ENCODE measurements around the gene HSD17B14. TPM values are rescaled to one million over a fixed set of nuclear protein-coding genes. Genes with fewer than 3 reads are reported as not detected.

Gene HSD17B14
- total RNA-seq, 1 experiment from 2014 or later: 58.9 TPM

GRCh38 chr19:48812094-48812929 lies 24.0 kb downstream of the HSD17B14 start:
- in situ Hi-C loops (cut with HindIII; ENCODE audit: low pct_unique_long_range_greater_than_20kb, low sequenced_read_pairs): no loop called here
- DNase-seq (ENCODE audit: low read depth, low spot score): no peak

GRCh38 chr19:48810151-48810550 lies 26.1 kb downstream of the HSD17B14 start:
- DNase-seq (ENCODE audit: low read depth, low spot score): no peak
- in situ Hi-C loops (cut with HindIII; ENCODE audit: low pct_unique_long_range_greater_than_20kb, low sequenced_read_pairs): no loop called here

- no peak for DNase-seq (ENCODE audit: low read depth, low spot score)
- in situ Hi-C loops (cut with HindIII; ENCODE audit: low pct_unique_long_range_greater_than_20kb, low sequenced_read_pairs): no loop called here
Observed at GRCh38 chr19:48807590-48808308, 28.5 kb downstream of the HSD17B14 start.

- peak; percentile 75 for DNase-seq (ENCODE audit: low read depth, low spot score)
- in situ Hi-C loops (cut with HindIII; ENCODE audit: low pct_unique_long_range_greater_than_20kb, low sequenced_read_pairs): no loop called here
Observed at GRCh38 chr19:48806818-48807589, 29.3 kb downstream of the HSD17B14 start.

- no peak for DNase-seq (ENCODE audit: low read depth, low spot score)
- in situ Hi-C loops (cut with HindIII; ENCODE audit: low pct_unique_long_range_greater_than_20kb, low sequenced_read_pairs): no loop called here
Observed at GRCh38 chr19:48806518-48806817, 29.8 kb downstream of the HSD17B14 start.

GRCh38 chr19:48805452-48805851 lies 30.8 kb downstream of the HSD17B14 start:
- in situ Hi-C loops (cut with HindIII; ENCODE audit: low pct_unique_long_range_greater_than_20kb, low sequenced_read_pairs): no loop called here
- no peak for DNase-seq (ENCODE audit: low read depth, low spot score)

GRCh38 chr19:48804496-48804895 lies 31.8 kb downstream of the HSD17B14 start:
- DNase-seq (ENCODE audit: low read depth, low spot score): no peak
- in situ Hi-C loops (cut with HindIII; ENCODE audit: low pct_unique_long_range_greater_than_20kb, low sequenced_read_pairs): no loop called here

- DNase-seq (ENCODE audit: low read depth, low spot score): no peak
- in situ Hi-C loops (cut with HindIII; ENCODE audit: low pct_unique_long_range_greater_than_20kb, low sequenced_read_pairs): no loop called here
Observed at GRCh38 chr19:48802623-48803022, 33.7 kb downstream of the HSD17B14 start.

- in situ Hi-C loops (cut with HindIII; ENCODE audit: low pct_unique_long_range_greater_than_20kb, low sequenced_read_pairs): no loop called here
- no peak for DNase-seq (ENCODE audit: low read depth, low spot score)
Observed at GRCh38 chr19:48799358-48800300, 36.7 kb downstream of the HSD17B14 start.

GRCh38 chr19:48798937-48799336 lies 37.4 kb downstream of the HSD17B14 start:
- in situ Hi-C loops (cut with HindIII; ENCODE audit: low pct_unique_long_range_greater_than_20kb, low sequenced_read_pairs): no loop called here
- DNase-seq (ENCODE audit: low read depth, low spot score): no peak

GRCh38 chr19:48797103-48797502 lies 39.2 kb downstream of the HSD17B14 start:
- in situ Hi-C loops (cut with HindIII; ENCODE audit: low pct_unique_long_range_greater_than_20kb, low sequenced_read_pairs): no loop called here
- no peak for DNase-seq (ENCODE audit: low read depth, low spot score)

- in situ Hi-C loops (cut with HindIII; ENCODE audit: low pct_unique_long_range_greater_than_20kb, low sequenced_read_pairs): no loop called here
- no peak for DNase-seq (ENCODE audit: low read depth, low spot score)
Observed at GRCh38 chr19:48796298-48797083, 39.8 kb downstream of the HSD17B14 start.

- in situ Hi-C loops (cut with HindIII; ENCODE audit: low pct_unique_long_range_greater_than_20kb, low sequenced_read_pairs): no loop called here
- no peak for DNase-seq (ENCODE audit: low read depth, low spot score)
Observed at GRCh38 chr19:48795685-48796070, 40.6 kb downstream of the HSD17B14 start.

GRCh38 chr19:48795055-48795684 lies 41.1 kb downstream of the HSD17B14 start:
- in situ Hi-C loops (cut with HindIII; ENCODE audit: low pct_unique_long_range_greater_than_20kb, low sequenced_read_pairs): no loop called here
- DNase-seq (ENCODE audit: low read depth, low spot score): peak; percentile 95

- in situ Hi-C loops (cut with HindIII; ENCODE audit: low pct_unique_long_range_greater_than_20kb, low sequenced_read_pairs): no loop called here
Observed at GRCh38 chr19:48794291-48794690, 42.0 kb downstream of the HSD17B14 start.

GRCh38 chr19:48793271-48793670 lies 43.0 kb downstream of the HSD17B14 start:
- in situ Hi-C loops (cut with HindIII; ENCODE audit: low pct_unique_long_range_greater_than_20kb, low sequenced_read_pairs): no loop called here
- DNase-seq (ENCODE audit: low read depth, low spot score): no peak

More at GRCh38 chr19:48794291-48794690, 42.0 kb downstream of the HSD17B14 start:
- no peak for DNase-seq (ENCODE audit: low read depth, low spot score)
